Tibial nerve (tissue), 4 donors: Measurements from ENCODE around the gene ELMO3.

Experiments
- EP300 ChIP-seq, 2 donors: sonication (generic); formaldehyde crosslinking; IDR thresholded peaks; one replicate each; pipeline ENCODE4 v1.6.1; 2017; ENCODE audit warnings: antibody characterized with exemption in 2 of 2, mild to moderate bottlenecking in 1 of 2
- POLR2A ChIP-seq, 2 donors: fragments of 450-650 bp; IDR thresholded peaks; one replicate each; pipeline ENCODE4 v1.6.1; 2017; ENCODE audit warnings: antibody characterized with exemption in 2 of 2, mild to moderate bottlenecking in 2 of 2, moderate library complexity in 2 of 2
- TF ChIP-seq, protein P1 (sequence below), 5 experiments: fragments of 200-600 bp in 3 of 5; fragments of 450-650 bp in 2 of 5; sonication (generic) in 3 of 5; IDR thresholded peaks; one replicate each; pipeline ENCODE4 v1.5.1; 2016 to 2019; ENCODE audit warnings: antibody characterized with exemption in 5 of 5, mild to moderate bottlenecking in 3 of 5, moderate library complexity in 2 of 5

DNA sequence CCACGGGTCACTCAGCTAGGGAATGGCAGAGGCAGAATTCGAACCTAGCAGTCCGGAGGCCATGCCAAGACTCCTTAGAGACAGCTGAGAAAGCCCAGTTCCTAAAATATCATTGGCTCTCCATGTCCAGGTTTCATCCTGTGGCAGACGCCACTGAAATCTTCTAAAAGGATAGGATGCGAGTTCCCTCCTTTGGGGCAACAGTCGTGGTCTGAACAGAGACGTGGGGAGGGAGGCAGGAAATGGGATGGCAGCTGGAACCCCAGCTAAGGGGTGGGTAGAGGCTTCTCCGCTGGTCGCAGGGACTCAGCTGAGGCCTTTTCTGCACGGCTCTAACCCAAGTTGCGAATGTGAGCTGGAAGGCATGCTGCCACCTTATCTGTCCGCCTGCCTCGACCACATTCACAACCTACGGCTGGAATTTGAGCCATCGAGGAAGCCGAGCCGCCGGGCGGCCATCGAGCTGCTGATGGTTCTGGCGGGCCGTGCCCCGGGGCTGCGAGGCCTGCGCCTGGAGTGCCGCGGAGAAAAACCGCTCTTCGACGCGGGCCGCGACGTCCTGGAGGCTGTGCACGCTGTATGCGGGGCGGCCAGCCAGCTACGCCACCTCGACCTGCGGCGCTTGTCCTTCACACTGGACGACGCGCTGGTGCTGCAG is 36.3 kb upstream of the ELMO3 start:
- no peak for TF ChIP-seq POLR2A (IDR thresholded peaks at IDR 0.05)
- TF ChIP-seq, protein P1, sequence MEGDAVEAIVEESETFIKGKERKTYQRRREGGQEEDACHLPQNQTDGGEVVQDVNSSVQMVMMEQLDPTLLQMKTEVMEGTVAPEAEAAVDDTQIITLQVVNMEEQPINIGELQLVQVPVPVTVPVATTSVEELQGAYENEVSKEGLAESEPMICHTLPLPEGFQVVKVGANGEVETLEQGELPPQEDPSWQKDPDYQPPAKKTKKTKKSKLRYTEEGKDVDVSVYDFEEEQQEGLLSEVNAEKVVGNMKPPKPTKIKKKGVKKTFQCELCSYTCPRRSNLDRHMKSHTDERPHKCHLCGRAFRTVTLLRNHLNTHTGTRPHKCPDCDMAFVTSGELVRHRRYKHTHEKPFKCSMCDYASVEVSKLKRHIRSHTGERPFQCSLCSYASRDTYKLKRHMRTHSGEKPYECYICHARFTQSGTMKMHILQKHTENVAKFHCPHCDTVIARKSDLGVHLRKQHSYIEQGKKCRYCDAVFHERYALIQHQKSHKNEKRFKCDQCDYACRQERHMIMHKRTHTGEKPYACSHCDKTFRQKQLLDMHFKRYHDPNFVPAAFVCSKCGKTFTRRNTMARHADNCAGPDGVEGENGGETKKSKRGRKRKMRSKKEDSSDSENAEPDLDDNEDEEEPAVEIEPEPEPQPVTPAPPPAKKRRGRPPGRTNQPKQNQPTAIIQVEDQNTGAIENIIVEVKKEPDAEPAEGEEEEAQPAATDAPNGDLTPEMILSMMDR (IDR thresholded peaks at IDR 0.05) = no peak
- TF ChIP-seq EP300 (IDR thresholded peaks at IDR 0.05) = no peak
